PC-9 (cell line): ENCODE measurements around the gene ITGA2. TPM values are rescaled to one million over a fixed set of nuclear protein-coding genes. Genes with fewer than 3 reads are reported as not detected.

Experiments
- BruUV-seq: library from RNA; stranded (reverse); fragments of 400-500 nt; replicated peaks from 2 replicates; lab custom pipeline; 2021; lab: Mats Ljungman, UMichigan
- CTCF ChIA-PET: fragments of 300-600 bp; sonication (Branson Sonifier 250); formaldehyde crosslinking; loops from one replicate; lab custom pipeline; 2022; ENCODE audit warnings: antibody characterized with exemption; lab: Charles Lee
- POLR2A ChIA-PET: fragments of 300-600 bp; sonication (Branson Sonifier 250); formaldehyde crosslinking; loops from one replicate; lab custom pipeline; 2022; ENCODE audit warnings: antibody characterized with exemption; ENCODE audit not compliant: unreplicated experiment; lab: Charles Lee
- DNase-seq, 2 experiments: peaks; one replicate each; pipeline versions ENCODE4 v3.0.0 to v3.0.0-alpha.2; 2015 to 2022; ENCODE audit warnings: mixed read lengths in 1 of 2
- H2AFZ ChIP-seq: fragments of 200-600 bp; sonication (generic); 2 replicates; pipeline ENCODE4 v1.8.1; 2017; ENCODE audit warnings: antibody characterized with exemption
- H3F3A ChIP-seq: fragments of 200-600 bp; sonication (generic); 2 replicates; pipeline ENCODE4 v1.8.1; 2017; ENCODE audit warnings: antibody characterized with exemption, mild to moderate bottlenecking, low read depth; ENCODE audit not compliant: insufficient read depth
- H3K27ac ChIP-seq: fragments of 200-600 bp; sonication (generic); 2 replicates; pipeline ENCODE4 v1.6.1; 2016; ENCODE audit warnings: mixed run types
- H3K27me3 ChIP-seq: fragments of 200-600 bp; sonication (generic); 2 replicates; pipeline ENCODE4 v1.6.1; 2016; ENCODE audit warnings: low read depth, mixed run types; ENCODE audit not compliant: insufficient read depth
- H3K36me3 ChIP-seq: fragments of 200-600 bp; sonication (generic); 2 replicates; pipeline ENCODE4 v1.6.1; 2016; ENCODE audit warnings: low read depth, mixed run types
- H3K4me1 ChIP-seq: fragments of 200-600 bp; sonication (generic); replicated peaks from 2 replicates; pipeline ENCODE4 v1.6.1; 2016; ENCODE audit warnings: mixed run types; ENCODE audit not compliant: insufficient read depth
- H3K4me2 ChIP-seq: fragments of 200-600 bp; sonication (generic); 2 replicates; pipeline ENCODE4 v1.6.1; 2017; ENCODE audit warnings: mixed run types
- H3K4me3 ChIP-seq: fragments of 200-600 bp; sonication (generic); 2 replicates; pipeline ENCODE4 v1.6.1; 2016; ENCODE audit warnings: mixed run types
- H3K79me2 ChIP-seq: fragments of 200-600 bp; sonication (generic); 2 replicates; pipeline ENCODE4 v1.6.1; 2017; ENCODE audit warnings: low read depth, mixed run types
- H3K9me2 ChIP-seq: fragments of 200-600 bp; sonication (generic); 2 replicates; pipeline ENCODE4 v1.8.1; 2017; ENCODE audit warnings: mild to moderate bottlenecking; ENCODE audit not compliant: insufficient read depth
- H3K9me3 ChIP-seq: fragments of 200-600 bp; sonication (generic); 2 replicates; pipeline ENCODE4 v1.8.1; 2016; ENCODE audit warnings: low read depth; ENCODE audit not compliant: insufficient read depth
- H4K20me1 ChIP-seq: fragments of 200-600 bp; sonication (generic); 2 replicates; pipeline ENCODE4 v1.8.1; 2017; ENCODE audit not compliant: insufficient read depth
- CTCF ChIP-seq: fragments of 200-600 bp; sonication (generic); conservative IDR thresholded peaks from 2 replicates; pipeline ENCODE4 v1.6.1; 2017; ENCODE audit warnings: mixed run types, antibody characterized with exemption, mild to moderate bottlenecking, moderate library complexity
- EZH2 ChIP-seq: fragments of 200-600 bp; sonication (generic); IDR thresholded peaks from 2 replicates; pipeline ENCODE4 v1.8.0; 2017; ENCODE audit warnings: antibody characterized with exemption, low read depth
- intact Hi-C: fragments of 100-400 bp; cut with micrococcal nuclease; formaldehyde crosslinking; loops from one replicate; pipeline ENCODE4 v1.10.0; 2022; ENCODE audit not compliant: unreplicated experiment
- total RNA-seq: library from RNA; stranded (reverse); gene quantifications from 2 replicates; pipeline ENCODE4 v1.2.3, GENCODE V29; 2021

The ITGA2 gene
- total RNA-seq, 1 experiment from 2014 or later = 35.8 TPM

DNA sequence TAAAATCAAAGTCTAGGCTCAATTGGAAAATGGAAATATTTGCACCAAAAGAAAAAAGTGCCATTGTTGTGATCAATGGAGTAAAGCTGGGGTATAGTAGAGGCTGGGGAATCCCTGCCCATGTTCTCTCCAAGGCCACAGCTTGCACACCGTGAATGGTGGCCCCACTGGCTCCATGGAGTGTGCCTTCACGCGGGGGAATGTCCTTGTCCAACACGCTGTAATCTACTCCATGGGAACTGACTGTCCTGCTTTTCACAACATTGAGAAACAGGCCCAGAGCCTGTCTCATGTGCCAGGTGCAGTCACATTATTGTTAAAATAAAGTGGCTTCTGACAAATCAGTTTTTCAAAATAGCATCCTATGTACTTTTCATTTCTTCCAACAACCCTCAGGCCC, 33.1 kb upstream of the ITGA2 start:
- Histone ChIP-seq H3K4me3 (no peak overlapping the region), H3F3A (no peaks in the 10 kb centered on the region), H3K9me2 (no peaks in the 10 kb centered on the region), H3K9me3 (no peaks in the 10 kb centered on the region), H3K79me2 (no peaks in the 10 kb centered on the region), H2AFZ (0 out of 2 replicates have a peak overlapping the region, but pooled peaks have one; percentile 6), H3K27ac (no peak overlapping the region), H3K27me3 (no peaks in the 10 kb centered on the region), H3K36me3 (no peaks in the 10 kb centered on the region), H3K4me2 (no peak overlapping the region), H4K20me1 (no peaks in the 10 kb centered on the region), H3K4me1 (no peaks in the 10 kb centered on the region)
- ChIA-PET POLR2A (no interaction called here), CTCF (no interaction called here)
- intact Hi-C loops = loop anchor here (10.0 kb wide), 1 partner anchor 89 kb away; no protein-coding TSS in a partner anchor
- TF ChIP-seq EZH2 (no peak), CTCF (no peak)
- no peak for DNase-seq
- no TSS peak for BruUV-seq

GRCh38 chr5:52956915-52957747, 32.0 kb upstream of the ITGA2 start:
- Histone ChIP-seq H4K20me1 (no peaks in the 10 kb centered on the region), H3K4me2 (no peak overlapping the region), H3K27ac (no peak overlapping the region), H3K9me3 (no peaks in the 10 kb centered on the region), H3K4me1 (no peaks in the 10 kb centered on the region), H2AFZ (no peak overlapping the region), H3K79me2 (no peaks in the 10 kb centered on the region), H3F3A (no peaks in the 10 kb centered on the region), H3K4me3 (no peak overlapping the region), H3K27me3 (no peaks in the 10 kb centered on the region), H3K36me3 (no peaks in the 10 kb centered on the region), H3K9me2 (no peaks in the 10 kb centered on the region)
- ChIA-PET CTCF (no interaction called here), POLR2A (no interaction called here)
- no peak for TF ChIP-seq CTCF
- TF ChIP-seq EZH2 = no peak
- DNase-seq = no peak
- intact Hi-C loops = loop anchor here (10.0 kb wide), 1 partner anchor 88 kb away; no protein-coding TSS in a partner anchor
- no TSS peak for BruUV-seq

DNA sequence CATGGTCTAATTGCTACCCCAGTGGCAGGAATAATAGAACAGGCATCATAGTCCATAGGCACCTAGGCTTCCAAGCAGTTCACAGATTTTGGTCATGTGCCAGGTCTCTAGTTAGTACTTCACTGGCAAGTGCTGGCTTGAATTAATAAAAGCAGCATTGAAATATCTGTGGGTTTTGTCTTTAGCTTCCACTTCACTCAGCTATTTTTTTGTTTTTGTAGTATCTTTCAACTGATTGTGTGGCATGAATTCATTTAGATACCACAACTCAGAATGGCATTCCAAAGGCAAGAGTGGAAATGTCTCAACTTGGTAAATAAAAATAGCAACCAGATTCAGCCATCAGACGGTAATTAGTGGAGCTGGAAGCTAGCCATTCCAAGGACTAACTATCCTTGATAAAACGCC, 27.9 kb upstream of the ITGA2 start:
- no peak overlapping the region for H2AFZ ChIP-seq
- no peaks in the 10 kb centered on the region for H3K36me3 ChIP-seq
- peaks cover 14% of the 10 kb centered on the region for H3K4me1 ChIP-seq
- H3K27me3 ChIP-seq = no peaks in the 10 kb centered on the region
- no peak for DNase-seq
- POLR2A ChIA-PET = no interaction called here
- H3K4me2 ChIP-seq = no peak overlapping the region
- H3K79me2 ChIP-seq = no peaks in the 10 kb centered on the region
- H4K20me1 ChIP-seq = no peaks in the 10 kb centered on the region
- H3K9me3 ChIP-seq = no peaks in the 10 kb centered on the region
- CTCF ChIA-PET = no interaction called here
- no peak overlapping the region for H3K4me3 ChIP-seq
- H3K27ac ChIP-seq = no peak overlapping the region
- H3K9me2 ChIP-seq = no peaks in the 10 kb centered on the region
- TF ChIP-seq CTCF (no peak), EZH2 (no peak)
- H3F3A ChIP-seq = no peaks in the 10 kb centered on the region
- no TSS peak for BruUV-seq
- intact Hi-C loops = no loop called here
